Activated naive CD8-positive, alpha-beta T cell (primary cell): Measurements from ENCODE around the gene MAGEC1.

Source experiments
- H3K27ac Mint-ChIP-seq: one replicate; pipeline ENCODE4 v1.8.0; 2021; ENCODE audit warnings: mixed read lengths
- H3K27me3 Mint-ChIP-seq: one replicate; pipeline ENCODE4 v1.8.0; 2021; ENCODE audit warnings: mixed read lengths
- H3K36me3 Mint-ChIP-seq: one replicate; pipeline ENCODE4 v1.8.0; 2021; ENCODE audit warnings: mixed read lengths
- H3K4me1 Mint-ChIP-seq: one replicate; pipeline ENCODE4 v1.8.0; 2021; ENCODE audit warnings: low read depth, mixed read lengths
- H3K4me3 Mint-ChIP-seq: one replicate; pipeline ENCODE4 v1.8.0; 2021; ENCODE audit warnings: mild to moderate bottlenecking, mixed read lengths
- H3K9me3 Mint-ChIP-seq: one replicate; pipeline ENCODE4 v1.8.0; 2021; ENCODE audit warnings: low read depth, mixed read lengths

Gene MAGEC1

GRCh38 chrX:141947350-141947749 is 43.7 kb downstream of the MAGEC1 start:
- Mint-ChIP-seq H3K4me3 (no peak overlapping the region), H3K27ac (no peak overlapping the region), H3K36me3 (no peaks in the 10 kb centered on the region), H3K9me3 (no peaks in the 10 kb centered on the region), H3K4me1 (no peaks in the 10 kb centered on the region), H3K27me3 (no peaks in the 10 kb centered on the region)

- H3K4me3 Mint-ChIP-seq: no peak overlapping the region
- no peak overlapping the region for H3K27ac Mint-ChIP-seq
- no peaks in the 10 kb centered on the region for H3K27me3 Mint-ChIP-seq
- no peaks in the 10 kb centered on the region for H3K36me3 Mint-ChIP-seq
- no peaks in the 10 kb centered on the region for H3K9me3 Mint-ChIP-seq
- no peaks in the 10 kb centered on the region for H3K4me1 Mint-ChIP-seq
Measured at GRCh38 chrX:141952603-141953002, 48.9 kb downstream of the MAGEC1 start.

GRCh38 chrX:141958675-141959074 is 55.0 kb downstream of the MAGEC1 start:
- Mint-ChIP-seq H3K4me1 (no peaks in the 10 kb centered on the region), H3K27ac (no peak overlapping the region), H3K27me3 (no peaks in the 10 kb centered on the region), H3K4me3 (no peak overlapping the region), H3K9me3 (no peaks in the 10 kb centered on the region), H3K36me3 (no peaks in the 10 kb centered on the region)
